Measurements from ENCODE around the gene C2CD4B.

The C2CD4B gene

GRCh38 chr15:62119227-62119864 lies 45.7 kb downstream of the C2CD4B start:
- 0 out of 2 replicates have a peak, but pooled peaks have one; percentile 51 for TF ChIP-seq MYC (IDR thresholded peaks at IDR 0.05; ENCODE audit: low read depth, low read length)
- no peak for TF ChIP-seq MAX (IDR thresholded peaks at IDR 0.05; ENCODE audit: low read depth, low read length)
- no peak overlapping the region for H3K4me3 ChIP-seq (ENCODE audit: low read depth, low read length)

DNA sequence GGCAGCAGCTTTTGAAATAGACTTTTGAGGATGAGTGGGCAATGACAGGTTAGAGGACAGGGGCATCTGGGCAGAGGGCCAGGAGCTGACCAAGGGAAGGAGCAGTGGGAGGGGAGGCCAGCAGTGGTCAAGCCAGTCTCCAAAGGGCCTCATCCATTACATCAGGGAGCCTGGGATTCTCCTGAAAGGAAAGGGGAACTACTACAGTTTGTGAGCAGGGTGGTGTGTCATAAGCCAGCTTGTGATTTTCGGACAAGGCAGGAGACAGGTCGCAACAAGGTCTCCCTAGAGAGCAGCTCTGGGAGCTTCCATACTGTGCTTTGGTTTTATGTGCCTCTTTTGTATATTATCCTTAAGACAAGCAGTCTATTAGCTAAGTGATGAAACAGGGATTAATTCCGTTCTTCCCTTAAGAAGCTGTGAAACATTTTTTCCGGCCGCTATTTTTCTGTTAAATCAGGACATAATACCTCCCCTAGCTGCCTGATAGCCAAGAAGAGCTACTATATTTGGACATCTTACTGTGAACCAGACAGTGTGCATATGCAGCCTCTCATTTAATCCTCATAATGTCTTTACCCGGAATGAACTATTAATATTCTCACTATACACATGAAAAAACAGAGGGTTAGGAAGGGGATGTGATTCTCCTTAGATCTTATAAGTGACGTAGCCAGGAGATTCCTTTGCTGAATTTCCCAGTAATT lies 46.4 kb downstream of the C2CD4B start:
- no peak for DNase-seq (ENCODE audit: low read depth)
- H3K4me3 ChIP-seq (ENCODE audit: low read depth, low read length): no peak overlapping the region
- TF ChIP-seq MAX (IDR thresholded peaks at IDR 0.05; ENCODE audit: low read depth, low read length) (no peak), MYC (IDR thresholded peaks at IDR 0.05; ENCODE audit: low read depth, low read length) (no peak), POLR2A (IDR thresholded peaks at IDR 0.05; ENCODE audit: extremely low read depth, insufficient read length) (no peak)

More at GRCh38 chr15:62119227-62119864, 45.7 kb downstream of the C2CD4B start:
- DNase-seq (ENCODE audit: low read depth): peak; percentile 72

DNA sequence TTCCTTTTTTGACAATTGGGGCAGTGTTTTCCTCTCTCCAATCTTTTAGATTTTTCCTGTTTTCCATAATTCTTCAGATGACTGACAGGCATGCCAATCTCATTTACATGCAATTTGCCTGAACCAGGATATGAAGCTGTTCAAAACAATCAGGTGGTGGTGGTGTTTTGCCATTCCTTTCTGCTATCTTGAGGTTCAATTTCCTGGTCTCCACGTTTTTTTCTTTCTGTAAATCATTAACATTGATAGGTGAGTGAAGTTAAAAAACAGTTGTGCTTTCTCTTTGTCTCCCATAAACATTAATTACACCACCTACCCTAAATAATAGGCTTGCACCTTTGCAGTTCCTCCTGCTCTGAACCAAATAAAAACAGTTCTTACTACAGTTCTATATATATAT lies 49.2 kb downstream of the C2CD4B start:
- H3K4me3 ChIP-seq (ENCODE audit: low read depth, low read length): no peak overlapping the region
- DNase-seq (ENCODE audit: low read depth): no peak
- no peak for TF ChIP-seq MAX (IDR thresholded peaks at IDR 0.05; ENCODE audit: low read depth, low read length)
- no peak for TF ChIP-seq POLR2A (IDR thresholded peaks at IDR 0.05; ENCODE audit: extremely low read depth, insufficient read length)
- TF ChIP-seq, protein P1, sequence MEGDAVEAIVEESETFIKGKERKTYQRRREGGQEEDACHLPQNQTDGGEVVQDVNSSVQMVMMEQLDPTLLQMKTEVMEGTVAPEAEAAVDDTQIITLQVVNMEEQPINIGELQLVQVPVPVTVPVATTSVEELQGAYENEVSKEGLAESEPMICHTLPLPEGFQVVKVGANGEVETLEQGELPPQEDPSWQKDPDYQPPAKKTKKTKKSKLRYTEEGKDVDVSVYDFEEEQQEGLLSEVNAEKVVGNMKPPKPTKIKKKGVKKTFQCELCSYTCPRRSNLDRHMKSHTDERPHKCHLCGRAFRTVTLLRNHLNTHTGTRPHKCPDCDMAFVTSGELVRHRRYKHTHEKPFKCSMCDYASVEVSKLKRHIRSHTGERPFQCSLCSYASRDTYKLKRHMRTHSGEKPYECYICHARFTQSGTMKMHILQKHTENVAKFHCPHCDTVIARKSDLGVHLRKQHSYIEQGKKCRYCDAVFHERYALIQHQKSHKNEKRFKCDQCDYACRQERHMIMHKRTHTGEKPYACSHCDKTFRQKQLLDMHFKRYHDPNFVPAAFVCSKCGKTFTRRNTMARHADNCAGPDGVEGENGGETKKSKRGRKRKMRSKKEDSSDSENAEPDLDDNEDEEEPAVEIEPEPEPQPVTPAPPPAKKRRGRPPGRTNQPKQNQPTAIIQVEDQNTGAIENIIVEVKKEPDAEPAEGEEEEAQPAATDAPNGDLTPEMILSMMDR (IDR thresholded peaks at IDR 0.05; ENCODE audit: low read depth, low read length): no peak
- TF ChIP-seq MYC (IDR thresholded peaks at IDR 0.05; ENCODE audit: low read depth, low read length): no peak

Data from NB4 (cell line).